ENCODE results near the gene MYO18A.

Gene MYO18A

DNA sequence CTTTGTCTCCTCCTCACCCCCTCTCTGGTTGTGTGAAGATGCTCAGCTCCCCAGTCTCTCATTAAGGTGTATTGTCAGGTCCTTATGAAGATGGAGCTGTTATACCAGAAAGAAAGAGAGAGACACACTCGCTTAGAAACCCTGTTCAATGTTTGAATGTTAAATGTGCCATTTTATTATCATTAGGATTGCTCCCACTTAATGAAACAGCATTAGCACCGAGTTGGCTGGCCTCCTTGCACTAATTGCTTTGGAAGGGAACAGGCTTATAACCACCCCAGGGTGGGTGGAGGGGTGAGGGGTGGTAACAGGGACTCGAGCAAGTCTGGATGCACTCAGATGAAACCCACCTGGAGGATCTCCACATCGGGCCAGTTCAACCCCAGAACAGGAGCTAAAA, 122.8 kb downstream of the MYO18A start:
- H3K18ac ChIP-seq (ENCODE audit: low read depth in 1 of 2, low read length in 2 of 2), result no peak overlapping the region
- H3K9me3 ChIP-seq (ENCODE audit: control insufficient read depth, low read length), result no peaks in the 10 kb centered on the region
- H4K91ac ChIP-seq (ENCODE audit: low read length), result no peak overlapping the region
- H2AFZ ChIP-seq (ENCODE audit: low read depth, low read length), result no peak overlapping the region
- H2BK12ac ChIP-seq (ENCODE audit: low read length in 2 of 2), result no peak overlapping the region
- no peak overlapping the region for H2BK120ac ChIP-seq (ENCODE audit: low read depth, low read length)
- no peak overlapping the region for H4K8ac ChIP-seq (ENCODE audit: low read length)
- peaks cover 40 to 79% of the 10 kb centered on the region in 2 experiments for H3K27me3 ChIP-seq (ENCODE audit: control insufficient read depth in 1 of 2, insufficient read depth in 1 of 2, low read length in 2 of 2)
- H3K14ac ChIP-seq (ENCODE audit: low read length in 2 of 2), result no peak overlapping the region
- H3K4me3 ChIP-seq (ENCODE audit: insufficient read depth in 1 of 2, low read depth in 1 of 2, low read length in 2 of 2), result no peak overlapping the region
- H3K79me1 ChIP-seq (replicated peaks; ENCODE audit: low read length, poor library complexity, severe bottlenecking), result no peaks in the 10 kb centered on the region
- H3K36me3 ChIP-seq (ENCODE audit: control insufficient read depth in 1 of 2, insufficient read depth in 2 of 2, low read depth in 1 of 2, low read length in 2 of 2), result no peaks in the 10 kb centered on the region
- no peak overlapping the region for H3K4me2 ChIP-seq (ENCODE audit: low read length, poor library complexity, severe bottlenecking)
- no peaks in the 10 kb centered on the region for H3K4me1 ChIP-seq (ENCODE audit: control insufficient read depth, insufficient read depth, low read depth, low read length)
- no peak overlapping the region for H3K23ac ChIP-seq (ENCODE audit: low read length in 2 of 2)
- no peak overlapping the region for H2BK15ac ChIP-seq (ENCODE audit: low read depth, poor library complexity, severe bottlenecking)
- H2AK5ac ChIP-seq (ENCODE audit: low read length, severe bottlenecking), result no peak overlapping the region
- H3K4ac ChIP-seq (ENCODE audit: low read depth in 1 of 2, low read length in 2 of 2), result no peak overlapping the region
- no peak overlapping the region for H3K9ac ChIP-seq (ENCODE audit: low read length)
- WGBS, result 80% methylated on average over 3 of the region's 4 CpGs
- no peak overlapping the region for H3K27ac ChIP-seq (ENCODE audit: low read length, poor library complexity, severe bottlenecking)
- no peak for DNase-seq
- no peak overlapping the region for H2BK5ac ChIP-seq (ENCODE audit: low read depth, low read length, poor library complexity, severe bottlenecking)

DNA sequence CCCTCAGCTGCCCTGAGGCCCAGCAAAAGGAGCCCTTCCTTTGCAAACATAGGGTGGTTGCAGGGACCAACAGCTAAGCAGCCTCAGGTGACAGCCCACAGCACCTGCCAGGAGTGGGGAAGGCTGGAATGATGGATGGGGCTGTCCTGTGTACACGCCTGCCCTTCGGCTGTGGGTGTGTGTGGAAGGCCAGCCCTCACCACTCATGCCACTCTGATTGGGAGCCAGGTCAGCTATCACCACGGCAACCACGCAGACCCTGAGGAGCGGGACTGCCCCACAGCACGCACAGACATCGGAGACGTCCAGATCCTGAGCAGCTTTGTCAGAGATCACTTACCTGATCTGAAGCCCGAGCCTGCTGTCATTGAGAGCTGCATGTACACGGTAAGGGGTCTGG, 125.4 kb downstream of the MYO18A start:
- DNase-seq, result no peak
- H3K9ac ChIP-seq (ENCODE audit: low read length), result no peak overlapping the region
- no peak overlapping the region for H3K23ac ChIP-seq (ENCODE audit: low read length in 2 of 2)

GRCh38 chr17:29051731-29052130, 128.5 kb downstream of the MYO18A start:
- H3K36me3 ChIP-seq (ENCODE audit: control insufficient read depth in 1 of 2, insufficient read depth in 2 of 2, low read depth in 1 of 2, low read length in 2 of 2), result no peaks in the 10 kb centered on the region
- no peak overlapping the region for H2BK5ac ChIP-seq (ENCODE audit: low read depth, low read length, poor library complexity, severe bottlenecking)
- H3K9me3 ChIP-seq (ENCODE audit: control insufficient read depth, low read length), result no peaks in the 10 kb centered on the region
- H3K4me2 ChIP-seq (ENCODE audit: low read length, poor library complexity, severe bottlenecking), result no peak overlapping the region
- no peak overlapping the region for H2AK5ac ChIP-seq (ENCODE audit: low read length, severe bottlenecking)
- H3K4me3 ChIP-seq (ENCODE audit: insufficient read depth in 1 of 2, low read depth in 1 of 2, low read length in 2 of 2), result no peak overlapping the region
- WGBS, result 90% methylated on average over 6 of the region's 6 CpGs
- no peak overlapping the region for H3K4ac ChIP-seq (ENCODE audit: low read depth in 1 of 2, low read length in 2 of 2)
- H3K14ac ChIP-seq (ENCODE audit: low read length in 2 of 2), result no peak overlapping the region
- H3K9ac ChIP-seq (ENCODE audit: low read length), result no peak overlapping the region
- H3K4me1 ChIP-seq (ENCODE audit: control insufficient read depth, insufficient read depth, low read depth, low read length), result peaks cover 6% of the 10 kb centered on the region
- H2BK120ac ChIP-seq (ENCODE audit: low read depth, low read length), result no peak overlapping the region
- no peak overlapping the region for H4K8ac ChIP-seq (ENCODE audit: low read length)
- DNase-seq, result no peak
- no peak overlapping the region for H3K27ac ChIP-seq (ENCODE audit: low read length, poor library complexity, severe bottlenecking)
- H3K79me1 ChIP-seq (replicated peaks; ENCODE audit: low read length, poor library complexity, severe bottlenecking), result no peaks in the 10 kb centered on the region
- peaks cover 70 to 82% of the 10 kb centered on the region in 2 experiments for H3K27me3 ChIP-seq (ENCODE audit: control insufficient read depth in 1 of 2, insufficient read depth in 1 of 2, low read length in 2 of 2)
- no peak overlapping the region for H2BK12ac ChIP-seq (ENCODE audit: low read length in 2 of 2)
- no peak overlapping the region for H2BK15ac ChIP-seq (ENCODE audit: low read depth, poor library complexity, severe bottlenecking)
- no peak overlapping the region for H3K18ac ChIP-seq (ENCODE audit: low read depth in 1 of 2, low read length in 2 of 2)
- H4K91ac ChIP-seq (ENCODE audit: low read length), result no peak overlapping the region
- H3K23ac ChIP-seq (ENCODE audit: low read length in 2 of 2), result no peak overlapping the region
- no peak overlapping the region for H2AFZ ChIP-seq (ENCODE audit: low read depth, low read length)

More for the DNA sequence above, 125.4 kb downstream of the MYO18A start:
- no peak overlapping the region for H3K18ac ChIP-seq (ENCODE audit: low read depth in 1 of 2, low read length in 2 of 2)
- no peak overlapping the region for H2BK12ac ChIP-seq (ENCODE audit: low read length in 2 of 2)
- H3K36me3 ChIP-seq (ENCODE audit: control insufficient read depth in 1 of 2, insufficient read depth in 2 of 2, low read depth in 1 of 2, low read length in 2 of 2), result no peaks in the 10 kb centered on the region
- no peak overlapping the region for H2AK5ac ChIP-seq (ENCODE audit: low read length, severe bottlenecking)
- H3K14ac ChIP-seq (ENCODE audit: low read length in 2 of 2), result no peak overlapping the region
- WGBS, result 81% methylated on average over 10 of the region's 10 CpGs
- H3K4me3 ChIP-seq (ENCODE audit: insufficient read depth in 1 of 2, low read depth in 1 of 2, low read length in 2 of 2), result no peak overlapping the region
- no peak overlapping the region for H2BK5ac ChIP-seq (ENCODE audit: low read depth, low read length, poor library complexity, severe bottlenecking)
- H2BK15ac ChIP-seq (ENCODE audit: low read depth, poor library complexity, severe bottlenecking), result no peak overlapping the region
- H3K27me3 ChIP-seq (ENCODE audit: control insufficient read depth in 1 of 2, insufficient read depth in 1 of 2, low read length in 2 of 2), result peaks cover 58 to 74% of the 10 kb centered on the region in 2 experiments
- H3K27ac ChIP-seq (ENCODE audit: low read length, poor library complexity, severe bottlenecking), result no peak overlapping the region
- H3K79me1 ChIP-seq (replicated peaks; ENCODE audit: low read length, poor library complexity, severe bottlenecking), result no peaks in the 10 kb centered on the region
- H3K4me2 ChIP-seq (ENCODE audit: low read length, poor library complexity, severe bottlenecking), result no peak overlapping the region
- H3K9me3 ChIP-seq (ENCODE audit: control insufficient read depth, low read length), result no peaks in the 10 kb centered on the region
- H4K91ac ChIP-seq (ENCODE audit: low read length), result no peak overlapping the region
- no peak overlapping the region for H4K8ac ChIP-seq (ENCODE audit: low read length)
- no peak overlapping the region for H2AFZ ChIP-seq (ENCODE audit: low read depth, low read length)
- H3K4me1 ChIP-seq (ENCODE audit: control insufficient read depth, insufficient read depth, low read depth, low read length), result peaks cover 3% of the 10 kb centered on the region
- no peak overlapping the region for H2BK120ac ChIP-seq (ENCODE audit: low read depth, low read length)
- H3K4ac ChIP-seq (ENCODE audit: low read depth in 1 of 2, low read length in 2 of 2), result no peak overlapping the region

- H2BK120ac ChIP-seq (ENCODE audit: low read depth, low read length), result no peak overlapping the region
- no peak overlapping the region for H2BK5ac ChIP-seq (ENCODE audit: low read depth, low read length, poor library complexity, severe bottlenecking)
- no peak overlapping the region for H3K4me3 ChIP-seq (ENCODE audit: insufficient read depth in 1 of 2, low read depth in 1 of 2, low read length in 2 of 2)
- no peak overlapping the region for H3K27ac ChIP-seq (ENCODE audit: low read length, poor library complexity, severe bottlenecking)
- peaks cover 73 to 82% of the 10 kb centered on the region in 2 experiments for H3K27me3 ChIP-seq (ENCODE audit: control insufficient read depth in 1 of 2, insufficient read depth in 1 of 2, low read length in 2 of 2)
- no peak overlapping the region for H3K18ac ChIP-seq (ENCODE audit: low read depth in 1 of 2, low read length in 2 of 2)
- H3K4ac ChIP-seq (ENCODE audit: low read depth in 1 of 2, low read length in 2 of 2), result no peak overlapping the region
- DNase-seq, result no peak
- H3K79me1 ChIP-seq (replicated peaks; ENCODE audit: low read length, poor library complexity, severe bottlenecking), result no peaks in the 10 kb centered on the region
- H2BK15ac ChIP-seq (ENCODE audit: low read depth, poor library complexity, severe bottlenecking), result no peak overlapping the region
- H4K8ac ChIP-seq (ENCODE audit: low read length), result no peak overlapping the region
- H3K9ac ChIP-seq (ENCODE audit: low read length), result no peak overlapping the region
- no peak overlapping the region for H2BK12ac ChIP-seq (ENCODE audit: low read length in 2 of 2)
- H3K4me1 ChIP-seq (ENCODE audit: control insufficient read depth, insufficient read depth, low read depth, low read length), result peaks cover 6% of the 10 kb centered on the region
- no peak overlapping the region for H2AK5ac ChIP-seq (ENCODE audit: low read length, severe bottlenecking)
- no peak overlapping the region for H2AFZ ChIP-seq (ENCODE audit: low read depth, low read length)
- no peaks in the 10 kb centered on the region for H3K36me3 ChIP-seq (ENCODE audit: control insufficient read depth in 1 of 2, insufficient read depth in 2 of 2, low read depth in 1 of 2, low read length in 2 of 2)
- H4K91ac ChIP-seq (ENCODE audit: low read length), result no peak overlapping the region
- no peak overlapping the region for H3K14ac ChIP-seq (ENCODE audit: low read length in 2 of 2)
- H3K23ac ChIP-seq (ENCODE audit: low read length in 2 of 2), result no peak overlapping the region
- H3K4me2 ChIP-seq (ENCODE audit: low read length, poor library complexity, severe bottlenecking), result no peak overlapping the region
- no peaks in the 10 kb centered on the region for H3K9me3 ChIP-seq (ENCODE audit: control insufficient read depth, low read length)
- 92% methylated on average over 5 of the region's 12 CpGs for WGBS
Observed at GRCh38 chr17:29051194-29051593, 129.0 kb downstream of the MYO18A start.

Measured in mesenchymal stem cell (in vitro differentiated cells and primary cell).